AG04449 (cell line): ENCODE results near the gene MUCL1.
"Not testable (repeated sequence)": the region's sequence is repeated elsewhere in the genome, so short reads cannot be mapped to it uniquely, and the experiment has no call there.

Source experiments
- CTCF ChIA-PET: fragments of 350-600 bp; formaldehyde crosslinking; extraction: SDS; loops from one replicate; lab custom pipeline; 2021; ENCODE audit warnings: antibody characterized with exemption; lab: Yijun Ruan, JAX
- POLR2A ChIA-PET: fragments of 400-600, 350-600 bp; formaldehyde crosslinking; extraction: SDS; loops from one replicate; lab custom pipeline; 2020; ENCODE audit warnings: antibody characterized with exemption, inconsistent platforms; lab: Yijun Ruan, JAX
- DNase-seq: peaks from one replicate; pipeline ENCODE4 v3.0.0-alpha.2; 2010; ENCODE audit warnings: low read depth, low spot score
- H3K4me3 ChIP-seq: 2 replicates; pipeline ENCODE4 v1.5.1; 2011; ENCODE audit warnings: low read depth, mild to moderate bottlenecking, control low read depth, low read length
- CTCF ChIP-seq: IDR thresholded peaks from one replicate; pipeline ENCODE4 v1.5.1; 2011; ENCODE audit warnings: mild to moderate bottlenecking, moderate library complexity, low read length, control low read depth, inconsistent platforms; ENCODE audit not compliant: insufficient read depth; ENCODE audit errors: missing control alignments

The MUCL1 gene

GRCh38 chr12:54882079-54882478 is 27.8 kb downstream of the MUCL1 start:
- H3K4me3 ChIP-seq, result no peak overlapping the region
- POLR2A ChIA-PET, result no interaction called here
- CTCF ChIA-PET, result no interaction called here
- TF ChIP-seq CTCF, result no peak
- DNase-seq, result no peak

GRCh38 chr12:54882597-54882996 is 28.3 kb downstream of the MUCL1 start:
- CTCF ChIA-PET, H3K4me3 ChIP-seq, DNase-seq, POLR2A ChIA-PET: not testable (repeated sequence)

- H3K4me3 ChIP-seq, POLR2A ChIA-PET, DNase-seq, CTCF ChIA-PET: not testable (repeated sequence)
Measured at GRCh38 chr12:54888428-54888827, 34.1 kb downstream of the MUCL1 start.

- POLR2A ChIA-PET, result no interaction called here
- no peak for TF ChIP-seq CTCF
- H3K4me3 ChIP-seq, result no peak overlapping the region
- CTCF ChIA-PET, result no interaction called here
- DNase-seq, result no peak
Measured at GRCh38 chr12:54890339-54890738, 36.0 kb downstream of the MUCL1 start.

GRCh38 chr12:54891717-54892478 is 37.6 kb downstream of the MUCL1 start:
- no peak overlapping the region for H3K4me3 ChIP-seq
- DNase-seq, result no peak
- CTCF ChIA-PET, result no interaction called here
- no peak for TF ChIP-seq CTCF
- POLR2A ChIA-PET, result no interaction called here
